ENCODE results near the gene GSTM4. TPM values are rescaled to one million over a fixed set of nuclear protein-coding genes. Genes with fewer than 3 reads are reported as not detected.

GSTM4 gene
- total RNA-seq, 1 donor from 2014 or later = 22.6 TPM

- no peak for DNase-seq (ENCODE audit: low spot score)
Measured at GRCh38 chr1:109624201-109625010, 31.5 kb upstream of the GSTM4 start.

GRCh38 chr1:109625176-109625575, 30.7 kb upstream of the GSTM4 start:
- no peak for DNase-seq (ENCODE audit: low spot score)

DNA sequence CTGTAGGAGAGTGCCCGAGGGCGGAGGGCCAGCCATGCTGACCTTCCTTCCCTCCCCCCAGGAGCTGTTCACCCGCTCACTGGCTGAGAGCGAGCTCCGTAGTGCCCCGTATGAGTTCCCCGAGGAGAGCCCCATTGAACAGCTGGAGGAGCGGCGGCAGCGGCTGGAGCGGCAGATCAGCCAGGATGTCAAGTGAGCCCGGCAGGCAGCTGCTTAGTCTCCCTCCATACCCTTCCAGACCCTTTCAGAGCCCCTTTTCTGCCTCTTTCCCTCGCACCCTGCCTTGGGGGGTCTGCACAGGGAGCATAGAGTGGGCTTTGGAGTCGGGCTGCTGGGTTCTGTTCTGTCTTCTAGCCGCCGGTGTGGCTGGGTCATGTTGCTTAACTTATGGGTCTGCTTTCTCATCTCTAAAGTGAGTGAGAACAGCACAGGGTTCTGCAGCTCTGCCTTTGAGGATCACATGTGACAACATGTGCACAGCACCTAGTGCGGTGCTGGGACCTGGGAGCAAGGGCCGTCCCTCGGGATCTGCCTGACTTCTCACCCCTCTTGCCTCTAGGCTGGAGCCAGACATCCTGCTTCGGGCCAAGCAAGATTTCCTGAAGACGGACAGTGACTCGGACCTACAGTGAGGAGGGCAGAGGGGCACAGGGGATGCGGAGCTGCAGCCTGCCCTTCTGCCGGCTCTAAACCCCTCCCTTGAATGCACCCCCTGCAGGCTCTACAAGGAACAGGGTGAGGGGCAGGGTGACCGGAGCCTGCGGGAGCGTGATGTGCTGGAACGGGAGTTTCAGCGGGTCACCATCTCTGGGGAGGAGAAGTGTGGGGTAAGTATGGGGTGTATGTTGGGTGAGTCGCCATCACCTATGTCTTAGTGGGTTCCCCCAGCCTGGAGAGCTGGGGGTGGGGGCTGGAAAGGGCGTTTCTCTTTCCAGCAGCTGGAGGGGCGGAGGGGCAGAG, 30.0 kb upstream of the GSTM4 start:
- no peak for DNase-seq (ENCODE audit: low spot score)

- no peak for DNase-seq (ENCODE audit: low spot score)
Measured at GRCh38 chr1:109626682-109627408, 29.1 kb upstream of the GSTM4 start.

GRCh38 chr1:109627692-109628399, 28.1 kb upstream of the GSTM4 start:
- DNase-seq (ENCODE audit: low spot score) = no peak

- no peak for DNase-seq (ENCODE audit: low spot score)
Measured at GRCh38 chr1:109628540-109629321, 27.2 kb upstream of the GSTM4 start.

GRCh38 chr1:109629372-109630030, 26.4 kb upstream of the GSTM4 start:
- DNase-seq (ENCODE audit: low spot score) = no peak

DNA sequence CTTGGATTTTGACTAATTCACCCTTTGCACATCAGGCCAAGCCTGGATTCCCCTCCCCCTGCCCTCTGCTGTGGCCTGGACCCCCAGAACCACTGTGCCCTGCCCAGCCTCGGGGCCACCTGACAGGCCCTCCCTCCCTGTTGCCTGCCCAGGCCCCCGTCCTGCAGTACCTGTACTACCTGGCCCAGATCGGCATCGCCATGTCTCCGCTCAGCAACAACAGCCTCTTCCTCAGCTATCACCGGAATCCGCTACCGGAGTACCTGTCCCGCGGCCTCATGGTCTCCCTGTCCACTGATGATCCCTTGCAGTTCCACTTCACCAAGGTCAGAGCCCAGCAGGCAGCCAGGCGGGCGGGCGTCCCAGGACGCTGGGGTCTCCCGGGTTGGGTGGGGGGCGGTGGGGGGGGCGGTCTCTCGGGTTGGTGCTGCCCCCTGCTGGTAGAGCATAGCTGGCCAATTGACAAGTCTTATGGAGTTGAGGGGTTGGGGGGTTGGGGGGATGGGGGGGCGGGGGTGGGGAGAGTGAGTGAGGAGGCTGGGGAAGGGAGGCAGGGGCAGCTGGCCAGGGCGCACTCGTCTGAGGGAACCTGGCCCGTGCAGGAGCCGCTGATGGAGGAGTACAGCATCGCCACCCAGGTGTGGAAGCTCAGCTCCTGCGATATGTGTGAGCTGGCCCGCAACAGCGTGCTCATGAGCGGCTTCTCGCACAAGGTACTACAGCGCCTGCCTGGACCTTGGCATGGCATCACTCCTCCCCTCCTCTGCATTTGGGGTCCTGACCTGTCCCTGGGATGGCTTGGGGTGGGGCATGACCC, 25.6 kb upstream of the GSTM4 start:
- no peak for DNase-seq (ENCODE audit: low spot score)

DNA sequence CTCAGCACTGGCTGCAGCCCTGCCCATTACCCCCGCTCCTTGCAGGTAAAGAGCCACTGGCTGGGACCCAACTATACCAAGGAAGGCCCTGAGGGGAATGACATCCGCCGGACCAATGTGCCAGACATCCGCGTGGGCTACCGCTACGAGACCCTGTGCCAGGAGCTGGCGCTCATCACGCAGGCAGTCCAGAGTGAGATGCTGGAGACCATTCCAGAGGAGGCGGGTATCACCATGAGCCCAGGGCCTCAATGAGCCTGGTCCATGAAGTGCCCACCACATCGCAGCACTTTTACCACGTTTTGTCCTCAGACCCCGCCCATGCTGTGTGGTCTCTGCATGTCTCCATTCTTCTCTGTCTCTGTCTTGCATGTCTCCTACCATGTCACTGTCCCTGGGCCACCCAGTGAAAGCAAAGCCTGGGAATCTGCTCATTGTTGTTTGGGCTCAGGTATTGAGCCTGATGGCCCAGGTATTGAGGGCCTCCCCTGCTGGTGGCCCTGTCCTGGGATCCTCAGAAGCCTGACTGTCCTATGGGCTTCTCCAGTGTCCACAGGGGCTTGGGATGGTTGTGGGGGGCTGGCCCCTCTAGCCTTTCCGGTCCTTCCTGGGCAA, 24.9 kb upstream of the GSTM4 start:
- no peak for DNase-seq (ENCODE audit: low spot score)

DNA sequence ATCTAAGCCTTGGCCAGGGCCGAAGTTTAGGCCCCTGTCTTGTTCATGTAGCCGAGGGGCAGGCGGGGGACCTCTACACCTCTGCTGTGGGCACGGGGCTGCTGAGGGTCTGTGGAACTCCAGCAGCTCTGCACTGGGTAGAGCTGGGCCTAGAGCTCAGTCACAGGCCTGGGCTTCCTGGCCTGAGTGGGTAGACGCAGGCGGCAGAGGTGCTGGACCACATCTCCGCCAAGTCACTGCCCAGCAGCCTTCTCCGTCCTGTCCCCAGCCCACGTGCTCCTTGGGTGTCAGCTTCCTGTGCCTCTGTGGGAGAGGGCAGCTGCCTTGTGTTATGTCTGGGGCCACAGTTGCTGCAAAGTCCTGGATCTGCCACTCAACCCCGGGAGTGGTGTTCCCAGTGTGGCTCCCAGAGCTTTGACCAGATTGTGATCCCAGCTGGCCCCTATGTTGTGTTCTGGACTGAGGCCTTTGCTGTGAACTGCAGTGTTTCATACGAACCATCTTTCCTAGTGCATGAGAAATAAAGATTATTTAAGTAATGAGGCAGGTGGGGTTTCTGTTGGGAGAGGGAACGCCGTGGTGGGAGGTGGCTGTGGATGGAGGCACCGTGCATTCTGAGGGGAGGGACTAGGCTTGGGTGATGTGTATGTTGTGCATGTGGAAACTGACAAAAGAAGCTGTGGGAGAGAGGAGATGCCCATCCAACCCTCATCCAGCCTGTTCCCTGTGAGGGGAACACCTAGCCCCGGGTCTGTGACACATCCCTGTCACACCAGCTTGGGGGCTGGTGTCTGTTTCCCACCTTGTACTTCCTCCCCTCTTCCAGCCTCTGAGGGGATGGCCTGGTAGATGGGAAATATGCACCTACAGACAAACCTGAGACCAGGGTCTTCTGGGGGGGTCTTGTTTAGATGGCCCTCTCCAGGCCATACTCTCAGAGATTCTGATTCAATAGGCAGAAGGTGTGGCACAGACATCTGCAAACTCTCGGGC, 24.1 kb upstream of the GSTM4 start:
- no peak for DNase-seq (ENCODE audit: low spot score)

DNA sequence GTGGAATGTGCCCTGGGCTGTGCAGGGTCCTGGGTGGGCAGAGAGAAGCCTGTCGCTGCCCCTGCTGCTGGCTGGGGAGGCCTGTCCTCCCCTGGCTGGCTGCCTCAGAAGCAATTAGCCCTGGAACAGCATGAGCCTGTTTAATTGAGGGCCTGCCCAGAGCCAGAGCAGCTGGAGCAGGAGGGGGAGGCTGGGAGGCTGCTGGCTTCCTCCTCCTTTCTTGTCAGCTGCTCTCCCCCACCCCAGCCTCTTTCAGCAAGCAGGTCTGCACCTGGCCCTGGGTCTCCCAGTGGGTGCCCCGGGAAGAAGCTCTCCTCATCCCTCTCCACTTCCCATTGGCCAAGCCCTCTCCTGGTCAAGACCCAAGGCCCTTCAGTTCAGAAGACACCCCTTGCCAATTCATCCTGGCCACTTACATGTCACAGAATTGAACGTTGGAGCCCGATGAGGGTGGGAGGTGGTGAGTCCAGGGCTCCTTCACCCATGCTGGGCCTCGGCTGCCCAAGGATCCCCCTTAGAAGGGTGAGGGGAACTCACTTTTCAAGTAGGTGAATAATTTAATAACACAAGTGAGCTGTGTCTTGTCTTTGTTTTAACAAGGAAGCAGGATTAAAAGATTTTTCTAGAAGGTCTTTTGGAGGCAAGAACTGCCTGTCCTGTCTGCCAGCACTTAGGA, 23.1 kb upstream of the GSTM4 start:
- DNase-seq (ENCODE audit: low spot score) = no peak

- no peak for DNase-seq (ENCODE audit: low spot score)
Measured at GRCh38 chr1:109634292-109634691, 21.6 kb upstream of the GSTM4 start.

GRCh38 chr1:109634771-109635750, 20.8 kb upstream of the GSTM4 start:
- no peak for DNase-seq (ENCODE audit: low spot score)

GRCh38 chr1:109635862-109636200, 20.1 kb upstream of the GSTM4 start:
- no peak for DNase-seq (ENCODE audit: low spot score)

Data from mesenteric fat pad (tissue), 1 donor.